Parathyroid adenoma (tissue), 2 donors: ENCODE results near the gene MOCS3.

Experiments
- H2AFZ ChIP-seq: fragments of 300-600 bp; sonication (generic); one replicate; pipeline ENCODE4 v1.7.0; 2017; ENCODE audit warnings: antibody characterized with exemption, mild to moderate bottlenecking
- H3K27ac ChIP-seq: fragments of 300-600 bp; sonication (generic); one replicate; pipeline ENCODE4 v1.7.0; 2017
- H3K27me3 ChIP-seq: fragments of 300-600 bp; sonication (generic); one replicate; pipeline ENCODE4 v1.7.0; 2017; ENCODE audit warnings: low read length; ENCODE audit not compliant: control insufficient read depth, insufficient read depth
- H3K36me3 ChIP-seq: fragments of 300-600 bp; sonication (generic); one replicate; pipeline ENCODE4 v1.7.0; 2017; ENCODE audit warnings: low read length; ENCODE audit not compliant: control insufficient read depth, insufficient read depth
- H3K4me1 ChIP-seq: fragments of 300-600 bp; sonication (generic); one replicate; pipeline ENCODE4 v1.7.0; 2017; ENCODE audit warnings: control low read depth
- H3K4me2 ChIP-seq: fragments of 300-600 bp; sonication (generic); one replicate; pipeline ENCODE4 v1.7.0; 2017; ENCODE audit warnings: low read length
- H3K4me3 ChIP-seq: fragments of 300-600 bp; sonication (generic); one replicate; pipeline ENCODE4 v1.7.0; 2017; ENCODE audit warnings: low read depth, low read length
- H3K79me2 ChIP-seq: fragments of 300-600 bp; sonication (generic); one replicate; pipeline ENCODE4 v1.7.0; 2017; ENCODE audit warnings: control low read depth
- H3K9ac ChIP-seq: fragments of 300-600 bp; sonication (generic); one replicate; pipeline ENCODE4 v1.7.0; 2017; ENCODE audit warnings: mild to moderate bottlenecking
- H3K9me3 ChIP-seq: fragments of 300-600 bp; sonication (generic); one replicate; pipeline ENCODE4 v1.7.0; 2017; ENCODE audit warnings: low read length; ENCODE audit not compliant: control insufficient read depth
- CTCF ChIP-seq: fragments of 300-600 bp; sonication (generic); IDR thresholded peaks from one replicate; pipeline ENCODE4 v1.7.0; 2017; ENCODE audit warnings: antibody characterized with exemption, mild to moderate bottlenecking
- donor health status: primary hyperparathyroidism.

MOCS3 gene

GRCh38 chr20:50992733-50993457 lies 34.3 kb downstream of the MOCS3 start:
- Histone ChIP-seq H3K4me1 (no peaks in the 10 kb centered on the region), H3K79me2 (no peaks in the 10 kb centered on the region), H3K4me3 (no peak overlapping the region), H2AFZ (no peak overlapping the region), H3K9me3 (no peaks in the 10 kb centered on the region), H3K4me2 (no peak overlapping the region), H3K36me3 (no peaks in the 10 kb centered on the region), H3K27me3 (no peaks in the 10 kb centered on the region), H3K27ac (no peak overlapping the region), H3K9ac (no peak overlapping the region)
- no peak for TF ChIP-seq CTCF

- no peaks in the 10 kb centered on the region for H3K27me3 ChIP-seq
- H3K4me1 ChIP-seq = no peaks in the 10 kb centered on the region
- no peak overlapping the region for H2AFZ ChIP-seq
- H3K36me3 ChIP-seq = no peaks in the 10 kb centered on the region
- H3K79me2 ChIP-seq = no peaks in the 10 kb centered on the region
- no peak overlapping the region for H3K9ac ChIP-seq
- H3K27ac ChIP-seq = no peak overlapping the region
- TF ChIP-seq CTCF = no peak
- no peak overlapping the region for H3K4me3 ChIP-seq
- H3K4me2 ChIP-seq = no peak overlapping the region
- H3K9me3 ChIP-seq = no peaks in the 10 kb centered on the region
These were observed 35.3 kb downstream of the MOCS3 start for GRCh38 chr20:50993876-50994275.

- no peak overlapping the region for H3K4me2 ChIP-seq
- H3K79me2 ChIP-seq = no peaks in the 10 kb centered on the region
- TF ChIP-seq CTCF = no peak
- no peaks in the 10 kb centered on the region for H3K27me3 ChIP-seq
- no peak overlapping the region for H2AFZ ChIP-seq
- H3K36me3 ChIP-seq = no peaks in the 10 kb centered on the region
- no peaks in the 10 kb centered on the region for H3K9me3 ChIP-seq
- no peak overlapping the region for H3K4me3 ChIP-seq
- H3K27ac ChIP-seq = no peak overlapping the region
- H3K9ac ChIP-seq = no peak overlapping the region
- no peaks in the 10 kb centered on the region for H3K4me1 ChIP-seq
These were observed 36.9 kb downstream of the MOCS3 start for GRCh38 chr20:50995506-50995905.

- TF ChIP-seq CTCF = no peak
- Histone ChIP-seq H3K79me2 (no peaks in the 10 kb centered on the region), H3K4me3 (no peak overlapping the region), H3K4me2 (no peak overlapping the region), H2AFZ (no peak overlapping the region), H3K9me3 (no peaks in the 10 kb centered on the region), H3K27ac (no peak overlapping the region), H3K36me3 (no peaks in the 10 kb centered on the region), H3K4me1 (no peaks in the 10 kb centered on the region), H3K27me3 (no peaks in the 10 kb centered on the region), H3K9ac (no peak overlapping the region)
These were observed 38.6 kb downstream of the MOCS3 start for GRCh38 chr20:50996901-50997865.
